ENCODE data around the gene R3HCC1L.

Gene R3HCC1L

GRCh38 chr10:98119891-98120290 lies 14.6 kb upstream of the R3HCC1L start (continued):
- no peak for TF ChIP-seq ZNF324 (tag by site-specific recombination; IDR thresholded peaks at IDR 0.05)
- TF ChIP-seq ZXDB (tag by site-specific recombination; IDR thresholded peaks at IDR 0.05): no peak
- no peak for TF ChIP-seq ZNF366 (tag by site-specific recombination; conservative IDR thresholded peaks at IDR 0.05)
- TF ChIP-seq ZNF629 (tag by site-specific recombination; IDR thresholded peaks at IDR 0.05): no peak
- no peak for TF ChIP-seq ZNF184 (tag by site-specific recombination; IDR thresholded peaks at IDR 0.05)
- no peak for TF ChIP-seq TRIM28 (IDR thresholded peaks at IDR 0.05; ENCODE audit: borderline replicate concordance, low read length)
- no peak for TF ChIP-seq ZNF664 (tag by site-specific recombination; IDR thresholded peaks at IDR 0.05)
- TF ChIP-seq ZFP69B (tag by site-specific recombination; IDR thresholded peaks at IDR 0.05): no peak
- no peak for TF ChIP-seq SP2 (tag by site-specific recombination; IDR thresholded peaks at IDR 0.05)

GRCh38 chr10:98125940-98126631 lies 8.4 kb upstream of the R3HCC1L start:
- no peak overlapping the region for H3K27ac ChIP-seq (ENCODE audit: extremely low read depth, low read depth, low read length)
- no peaks in the 10 kb centered on the region for H3K9me3 ChIP-seq (ENCODE audit: control insufficient read depth, insufficient read depth, low read depth, low read length)
- H3K36me3 ChIP-seq (ENCODE audit: control insufficient read depth in 2 of 2, insufficient read depth in 1 of 2, low read length in 2 of 2): no peaks in the 10 kb centered on the region
- POLR2A ChIA-PET: interaction anchor here (1.1 kb wide), 1 partner anchor 8 kb away, joined by 8 read pairs; the partner anchor contains the start of gene R3HCC1L
- no peak overlapping the region for H3K4me3 ChIP-seq (ENCODE audit: low read depth, low read length)
- CTCF ChIA-PET: interaction anchor here (0.6 kb wide), 1 partner anchor 10 kb away, joined by 3 read pairs; no protein-coding TSS in a partner anchor
- no peaks in the 10 kb centered on the region for H3K4me1 ChIP-seq (ENCODE audit: control insufficient read depth, insufficient read depth, low read length)
- TF ChIP-seq ZBTB49 (tag by site-specific recombination; IDR thresholded peaks at IDR 0.05; ENCODE audit: low read depth) (no peak), ZNF18 (tag by site-specific recombination; IDR thresholded peaks at IDR 0.05) (no peak), ZNF366 (tag by site-specific recombination; conservative IDR thresholded peaks at IDR 0.05) (peak; percentile 43; the same call in 1 of the 2 replicates), ZBTB48 (tag by site-specific recombination; IDR thresholded peaks at IDR 0.05) (no peak), INSM2 (tag by site-specific recombination; IDR thresholded peaks at IDR 0.05) (no peak), TSHZ1 (tag by site-specific recombination; IDR thresholded peaks at IDR 0.05; ENCODE audit: borderline replicate concordance) (no peak), HOXD13 (CRISPR knock-in tag; IDR thresholded peaks at IDR 0.05; ENCODE audit: borderline replicate concordance) (no peak), SCRT1 (tag by site-specific recombination; IDR thresholded peaks at IDR 0.05; ENCODE audit: borderline replicate concordance) (no peak), FEZF1 (tag by site-specific recombination; IDR thresholded peaks at IDR 0.05) (no peak), ZNF214 (tag by site-specific recombination; IDR thresholded peaks at IDR 0.05; ENCODE audit: borderline replicate concordance) (no peak), ZNF121 (tag by site-specific recombination; IDR thresholded peaks at IDR 0.05) (no peak), ZNF398 (tag by site-specific recombination; IDR thresholded peaks at IDR 0.05) (peak; percentile 46; the same call in 1 of the 2 replicates), ZNF830 (tag by site-specific recombination; IDR thresholded peaks at IDR 0.05; ENCODE audit: low read depth) (no peak), ZNF423 (tag by site-specific recombination; IDR thresholded peaks at IDR 0.05) (no peak), ZNF211 (tag by site-specific recombination; IDR thresholded peaks at IDR 0.05; ENCODE audit: low read depth) (no peak)

Measured in HEK293 (cell line).